ENCODE results near the gene TRAPPC11. TPM values are rescaled to one million over a fixed set of nuclear protein-coding genes. Genes with fewer than 3 reads are reported as not detected.

The TRAPPC11 gene
- total and polyA plus RNA-seq, 2 experiments from 2014 or later = 15.0 to 42.7 TPM

DNA sequence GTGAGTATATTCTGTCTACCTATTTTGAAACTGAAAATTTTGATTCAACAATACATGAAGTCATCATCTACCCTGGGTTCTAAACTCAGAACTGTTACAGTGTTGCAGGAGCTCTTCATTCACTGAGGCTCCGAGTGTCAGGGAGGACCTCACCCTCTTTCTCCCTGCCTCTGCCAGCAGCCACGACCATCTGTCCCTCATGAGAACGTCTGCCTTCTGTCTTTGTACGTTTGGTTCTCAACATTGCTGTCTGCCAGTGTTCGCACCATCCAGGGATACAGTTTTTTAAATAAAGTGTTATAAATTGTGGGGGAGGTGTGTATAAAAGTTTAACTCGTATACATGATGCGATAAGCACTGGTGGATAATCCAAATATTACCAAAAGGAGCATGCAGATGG lies 55.5 kb downstream of the TRAPPC11 start (continued):
- TF ChIP-seq, protein P1, sequence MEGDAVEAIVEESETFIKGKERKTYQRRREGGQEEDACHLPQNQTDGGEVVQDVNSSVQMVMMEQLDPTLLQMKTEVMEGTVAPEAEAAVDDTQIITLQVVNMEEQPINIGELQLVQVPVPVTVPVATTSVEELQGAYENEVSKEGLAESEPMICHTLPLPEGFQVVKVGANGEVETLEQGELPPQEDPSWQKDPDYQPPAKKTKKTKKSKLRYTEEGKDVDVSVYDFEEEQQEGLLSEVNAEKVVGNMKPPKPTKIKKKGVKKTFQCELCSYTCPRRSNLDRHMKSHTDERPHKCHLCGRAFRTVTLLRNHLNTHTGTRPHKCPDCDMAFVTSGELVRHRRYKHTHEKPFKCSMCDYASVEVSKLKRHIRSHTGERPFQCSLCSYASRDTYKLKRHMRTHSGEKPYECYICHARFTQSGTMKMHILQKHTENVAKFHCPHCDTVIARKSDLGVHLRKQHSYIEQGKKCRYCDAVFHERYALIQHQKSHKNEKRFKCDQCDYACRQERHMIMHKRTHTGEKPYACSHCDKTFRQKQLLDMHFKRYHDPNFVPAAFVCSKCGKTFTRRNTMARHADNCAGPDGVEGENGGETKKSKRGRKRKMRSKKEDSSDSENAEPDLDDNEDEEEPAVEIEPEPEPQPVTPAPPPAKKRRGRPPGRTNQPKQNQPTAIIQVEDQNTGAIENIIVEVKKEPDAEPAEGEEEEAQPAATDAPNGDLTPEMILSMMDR (conservative IDR thresholded peaks at IDR 0.05; ENCODE audit: low read depth in 2 of 2) = no peak
- no peak for TF ChIP-seq NANOG (IDR thresholded peaks at IDR 0.05; ENCODE audit: borderline replicate concordance)
- TF ChIP-seq, protein P2, sequence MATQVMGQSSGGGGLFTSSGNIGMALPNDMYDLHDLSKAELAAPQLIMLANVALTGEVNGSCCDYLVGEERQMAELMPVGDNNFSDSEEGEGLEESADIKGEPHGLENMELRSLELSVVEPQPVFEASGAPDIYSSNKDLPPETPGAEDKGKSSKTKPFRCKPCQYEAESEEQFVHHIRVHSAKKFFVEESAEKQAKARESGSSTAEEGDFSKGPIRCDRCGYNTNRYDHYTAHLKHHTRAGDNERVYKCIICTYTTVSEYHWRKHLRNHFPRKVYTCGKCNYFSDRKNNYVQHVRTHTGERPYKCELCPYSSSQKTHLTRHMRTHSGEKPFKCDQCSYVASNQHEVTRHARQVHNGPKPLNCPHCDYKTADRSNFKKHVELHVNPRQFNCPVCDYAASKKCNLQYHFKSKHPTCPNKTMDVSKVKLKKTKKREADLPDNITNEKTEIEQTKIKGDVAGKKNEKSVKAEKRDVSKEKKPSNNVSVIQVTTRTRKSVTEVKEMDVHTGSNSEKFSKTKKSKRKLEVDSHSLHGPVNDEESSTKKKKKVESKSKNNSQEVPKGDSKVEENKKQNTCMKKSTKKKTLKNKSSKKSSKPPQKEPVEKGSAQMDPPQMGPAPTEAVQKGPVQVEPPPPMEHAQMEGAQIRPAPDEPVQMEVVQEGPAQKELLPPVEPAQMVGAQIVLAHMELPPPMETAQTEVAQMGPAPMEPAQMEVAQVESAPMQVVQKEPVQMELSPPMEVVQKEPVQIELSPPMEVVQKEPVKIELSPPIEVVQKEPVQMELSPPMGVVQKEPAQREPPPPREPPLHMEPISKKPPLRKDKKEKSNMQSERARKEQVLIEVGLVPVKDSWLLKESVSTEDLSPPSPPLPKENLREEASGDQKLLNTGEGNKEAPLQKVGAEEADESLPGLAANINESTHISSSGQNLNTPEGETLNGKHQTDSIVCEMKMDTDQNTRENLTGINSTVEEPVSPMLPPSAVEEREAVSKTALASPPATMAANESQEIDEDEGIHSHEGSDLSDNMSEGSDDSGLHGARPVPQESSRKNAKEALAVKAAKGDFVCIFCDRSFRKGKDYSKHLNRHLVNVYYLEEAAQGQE (IDR thresholded peaks at IDR 0.05; ENCODE audit: unreplicated experiment) = no peak

DNA sequence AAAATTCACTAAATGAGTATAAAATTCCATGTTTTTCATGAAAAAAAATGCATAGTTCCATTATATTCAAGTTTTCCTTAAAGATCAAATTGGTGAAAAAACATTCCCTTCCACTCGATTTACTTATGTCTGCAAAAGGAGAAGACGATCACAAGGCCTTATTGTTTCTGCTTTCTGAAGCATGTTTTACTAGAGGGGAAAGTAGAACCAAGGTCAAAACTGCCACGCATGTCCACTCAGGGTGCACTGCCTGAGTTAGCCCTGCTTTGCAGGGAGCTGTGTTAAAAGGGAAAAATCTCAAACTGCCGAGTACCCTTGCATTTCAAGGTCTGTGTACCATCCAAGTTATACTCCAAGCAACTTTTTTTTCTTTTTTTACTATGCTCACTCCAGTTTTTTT lies 57.2 kb downstream of the TRAPPC11 start:
- no peak overlapping the region for H3K27ac Mint-ChIP-seq
- no peak overlapping the region for H2AFZ ChIP-seq
- peaks cover 5% of the 10 kb centered on the region; the same call in 2 of the 3 replicates for H3K4me1 Mint-ChIP-seq
- H3K27me3 Mint-ChIP-seq (ENCODE audit: insufficient read depth, low read depth, poor library complexity) = no peaks in the 10 kb centered on the region
- ATAC-seq (no peak), DNase-seq (ENCODE audit: low spot score) (no peak)
- no peaks in the 10 kb centered on the region for H3K9me2 ChIP-seq (ENCODE audit: insufficient read depth)
- no peaks in the 10 kb centered on the region for H3K79me2 ChIP-seq (replicated peaks; ENCODE audit: insufficient read depth)
- H3K36me3 Mint-ChIP-seq (ENCODE audit: low read depth) = no peaks in the 10 kb centered on the region; the same call in 2 of the 3 replicates
- 0 out of 3 replicates have a peak, but pooled peaks cover 3% of the 10 kb centered on the region for H3K9me3 Mint-ChIP-seq
- no peaks in the 10 kb centered on the region for H3F3A ChIP-seq (replicated peaks; ENCODE audit: low read depth)
- no peak overlapping the region for H3K4me3 ChIP-seq
- H3K27ac ChIP-seq (ENCODE audit: low read depth) = no peak overlapping the region
- no peak overlapping the region for H3K4me2 ChIP-seq
- no peaks in the 10 kb centered on the region for H3K27me3 ChIP-seq (ENCODE audit: insufficient read depth)
- H3K36me3 ChIP-seq (ENCODE audit: insufficient read depth) = no peaks in the 10 kb centered on the region
- no peaks in the 10 kb centered on the region for H4K20me1 ChIP-seq (replicated peaks; ENCODE audit: insufficient read depth)
- H3K4me1 ChIP-seq (ENCODE audit: insufficient read depth) = no peaks in the 10 kb centered on the region
- no peak overlapping the region for H3K4me3 Mint-ChIP-seq
- TF ChIP-seq POLR2AphosphoS5 (IDR thresholded peaks at IDR 0.05; ENCODE audit: low read depth) = no peak
- TF ChIP-seq NANOG (IDR thresholded peaks at IDR 0.05; ENCODE audit: borderline replicate concordance) = no peak
- no peak for TF ChIP-seq JUNB (IDR thresholded peaks at IDR 0.05; ENCODE audit: unreplicated experiment)
- TF ChIP-seq, protein P1 (conservative IDR thresholded peaks at IDR 0.05; ENCODE audit: low read depth in 2 of 2) = no peak
- TF ChIP-seq ZNF331 (CRISPR knock-in tag; IDR thresholded peaks at IDR 0.05; ENCODE audit: low read depth) = no peak
- TF ChIP-seq, protein P3, sequence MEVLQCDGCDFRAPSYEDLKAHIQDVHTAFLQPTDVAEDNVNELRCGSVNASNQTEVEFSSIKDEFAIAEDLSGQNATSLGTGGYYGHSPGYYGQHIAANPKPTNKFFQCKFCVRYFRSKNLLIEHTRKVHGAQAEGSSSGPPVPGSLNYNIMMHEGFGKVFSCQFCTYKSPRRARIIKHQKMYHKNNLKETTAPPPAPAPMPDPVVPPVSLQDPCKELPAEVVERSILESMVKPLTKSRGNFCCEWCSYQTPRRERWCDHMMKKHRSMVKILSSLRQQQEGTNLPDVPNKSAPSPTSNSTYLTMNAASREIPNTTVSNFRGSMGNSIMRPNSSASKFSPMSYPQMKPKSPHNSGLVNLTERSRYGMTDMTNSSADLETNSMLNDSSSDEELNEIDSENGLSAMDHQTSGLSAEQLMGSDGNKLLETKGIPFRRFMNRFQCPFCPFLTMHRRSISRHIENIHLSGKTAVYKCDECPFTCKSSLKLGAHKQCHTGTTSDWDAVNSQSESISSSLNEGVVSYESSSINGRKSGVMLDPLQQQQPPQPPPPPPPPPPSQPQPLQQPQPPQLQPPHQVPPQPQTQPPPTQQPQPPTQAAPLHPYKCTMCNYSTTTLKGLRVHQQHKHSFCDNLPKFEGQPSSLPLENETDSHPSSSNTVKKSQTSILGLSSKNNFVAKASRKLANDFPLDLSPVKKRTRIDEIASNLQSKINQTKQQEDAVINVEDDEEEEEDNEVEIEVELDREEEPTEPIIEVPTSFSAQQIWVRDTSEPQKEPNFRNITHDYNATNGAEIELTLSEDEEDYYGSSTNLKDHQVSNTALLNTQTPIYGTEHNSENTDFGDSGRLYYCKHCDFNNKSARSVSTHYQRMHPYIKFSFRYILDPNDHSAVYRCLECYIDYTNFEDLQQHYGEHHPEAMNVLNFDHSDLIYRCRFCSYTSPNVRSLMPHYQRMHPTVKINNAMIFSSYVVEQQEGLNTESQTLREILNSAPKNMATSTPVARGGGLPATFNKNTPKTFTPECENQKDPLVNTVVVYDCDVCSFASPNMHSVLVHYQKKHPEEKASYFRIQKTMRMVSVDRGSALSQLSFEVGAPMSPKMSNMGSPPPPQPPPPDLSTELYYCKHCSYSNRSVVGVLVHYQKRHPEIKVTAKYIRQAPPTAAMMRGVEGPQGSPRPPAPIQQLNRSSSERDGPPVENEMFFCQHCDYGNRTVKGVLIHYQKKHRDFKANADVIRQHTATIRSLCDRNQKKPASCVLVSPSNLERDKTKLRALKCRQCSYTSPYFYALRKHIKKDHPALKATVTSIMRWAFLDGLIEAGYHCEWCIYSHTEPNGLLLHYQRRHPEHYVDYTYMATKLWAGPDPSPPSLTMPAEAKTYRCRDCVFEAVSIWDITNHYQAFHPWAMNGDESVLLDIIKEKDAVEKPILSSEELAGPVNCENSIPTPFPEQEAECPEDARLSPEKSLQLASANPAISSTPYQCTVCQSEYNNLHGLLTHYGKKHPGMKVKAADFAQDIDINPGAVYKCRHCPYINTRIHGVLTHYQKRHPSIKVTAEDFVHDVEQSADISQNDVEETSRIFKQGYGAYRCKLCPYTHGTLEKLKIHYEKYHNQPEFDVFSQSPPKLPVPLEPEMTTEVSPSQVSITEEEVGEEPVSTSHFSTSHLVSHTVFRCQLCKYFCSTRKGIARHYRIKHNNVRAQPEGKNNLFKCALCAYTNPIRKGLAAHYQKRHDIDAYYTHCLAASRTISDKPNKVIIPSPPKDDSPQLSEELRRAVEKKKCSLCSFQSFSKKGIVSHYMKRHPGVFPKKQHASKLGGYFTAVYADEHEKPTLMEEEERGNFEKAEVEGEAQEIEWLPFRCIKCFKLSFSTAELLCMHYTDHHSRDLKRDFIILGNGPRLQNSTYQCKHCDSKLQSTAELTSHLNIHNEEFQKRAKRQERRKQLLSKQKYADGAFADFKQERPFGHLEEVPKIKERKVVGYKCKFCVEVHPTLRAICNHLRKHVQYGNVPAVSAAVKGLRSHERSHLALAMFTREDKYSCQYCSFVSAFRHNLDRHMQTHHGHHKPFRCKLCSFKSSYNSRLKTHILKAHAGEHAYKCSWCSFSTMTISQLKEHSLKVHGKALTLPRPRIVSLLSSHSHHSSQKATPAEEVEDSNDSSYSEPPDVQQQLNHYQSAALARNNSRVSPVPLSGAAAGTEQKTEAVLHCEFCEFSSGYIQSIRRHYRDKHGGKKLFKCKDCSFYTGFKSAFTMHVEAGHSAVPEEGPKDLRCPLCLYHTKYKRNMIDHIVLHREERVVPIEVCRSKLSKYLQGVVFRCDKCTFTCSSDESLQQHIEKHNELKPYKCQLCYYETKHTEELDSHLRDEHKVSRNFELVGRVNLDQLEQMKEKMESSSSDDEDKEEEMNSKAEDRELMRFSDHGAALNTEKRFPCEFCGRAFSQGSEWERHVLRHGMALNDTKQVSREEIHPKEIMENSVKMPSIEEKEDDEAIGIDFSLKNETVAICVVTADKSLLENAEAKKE (CRISPR knock-in tag; IDR thresholded peaks at IDR 0.05) = no peak
- no peak for TF ChIP-seq STAT1 (IDR thresholded peaks at IDR 0.05; ENCODE audit: unreplicated experiment)

Measured in GM23338 (cell line).